ENCODE data around the gene TMEM170B. TPM values are rescaled to one million over a fixed set of nuclear protein-coding genes. Genes with fewer than 3 reads are reported as not detected.

The TMEM170B gene
- total RNA-seq, 2 donors from 2014 or later = 4.6 to 6.8 TPM

- Histone ChIP-seq H3K27ac (no peak overlapping the region), H3K27me3 (replicated peaks; ENCODE audit: insufficient read depth) (no peaks in the 10 kb centered on the region), H3K4me3 (no peak overlapping the region), H3K36me3 (no peaks in the 10 kb centered on the region), H3K4me1 (ENCODE audit: control insufficient read depth in 1 of 2, low read depth in 2 of 2) (peaks cover 23 to 52% of the 10 kb centered on the region in 2 donors), H3K9me3 (no peaks in the 10 kb centered on the region)
- no peak for ATAC-seq (ENCODE audit: insufficient number of reproducible peaks, low FRiP score, low read depth)
- TF ChIP-seq CTCF (IDR thresholded peaks at IDR 0.05) = no peak
- DNase-seq (ENCODE audit: low spot score) = no peak
Measured at GRCh38 chr6:11604215-11604614, 66.7 kb downstream of the TMEM170B start.

- Histone ChIP-seq H3K27me3 (replicated peaks; ENCODE audit: insufficient read depth) (no peaks in the 10 kb centered on the region), H3K4me3 (no peak overlapping the region), H3K4me1 (ENCODE audit: control insufficient read depth in 1 of 2, low read depth in 2 of 2) (peaks cover 30 to 57% of the 10 kb centered on the region in 2 donors), H3K9me3 (no peaks in the 10 kb centered on the region), H3K36me3 (no peaks in the 10 kb centered on the region), H3K27ac (peak overlapping the region in 1 of 2 donors; percentile 9)
- ATAC-seq (ENCODE audit: insufficient number of reproducible peaks, low FRiP score, low read depth) (no peak), DNase-seq (ENCODE audit: low spot score) (no peak)
- TF ChIP-seq CTCF (IDR thresholded peaks at IDR 0.05) = no peak
Measured at GRCh38 chr6:11604836-11605506, 67.4 kb downstream of the TMEM170B start.

GRCh38 chr6:11605507-11605905, 68.0 kb downstream of the TMEM170B start:
- peak overlapping the region in 1 of 2 donors; percentile 9 for H3K27ac ChIP-seq
- H3K9me3 ChIP-seq = no peaks in the 10 kb centered on the region
- H3K4me3 ChIP-seq = no peak overlapping the region
- peaks cover 31 to 57% of the 10 kb centered on the region in 2 donors for H3K4me1 ChIP-seq (ENCODE audit: control insufficient read depth in 1 of 2, low read depth in 2 of 2)
- H3K36me3 ChIP-seq = no peaks in the 10 kb centered on the region
- no peak for TF ChIP-seq CTCF (IDR thresholded peaks at IDR 0.05)
- ATAC-seq (ENCODE audit: insufficient number of reproducible peaks, low FRiP score, low read depth) = no peak
- no peaks in the 10 kb centered on the region for H3K27me3 ChIP-seq (replicated peaks; ENCODE audit: insufficient read depth)
- no peak for DNase-seq (ENCODE audit: low spot score)

- H3K27me3 ChIP-seq (replicated peaks; ENCODE audit: insufficient read depth) = no peaks in the 10 kb centered on the region
- peak overlapping the region; percentile 41 to 70 for H3K27ac ChIP-seq
- no peak overlapping the region for H3K4me3 ChIP-seq
- peaks cover 27 to 55% of the 10 kb centered on the region in 2 donors for H3K4me1 ChIP-seq (ENCODE audit: control insufficient read depth in 1 of 2, low read depth in 2 of 2)
- no peaks in the 10 kb centered on the region for H3K36me3 ChIP-seq
- DNase-seq (ENCODE audit: low spot score) (no peak), ATAC-seq (ENCODE audit: insufficient number of reproducible peaks, low FRiP score, low read depth) (no peak)
- no peak for TF ChIP-seq CTCF (IDR thresholded peaks at IDR 0.05)
- H3K9me3 ChIP-seq = no peaks in the 10 kb centered on the region
Measured at GRCh38 chr6:11606332-11606731, 68.8 kb downstream of the TMEM170B start.

- peaks cover 27 to 55% of the 10 kb centered on the region in 2 donors for H3K4me1 ChIP-seq (ENCODE audit: control insufficient read depth in 1 of 2, low read depth in 2 of 2)
- DNase-seq (ENCODE audit: low spot score) (no peak), ATAC-seq (ENCODE audit: insufficient number of reproducible peaks, low FRiP score, low read depth) (no peak)
- H3K36me3 ChIP-seq = no peaks in the 10 kb centered on the region
- H3K4me3 ChIP-seq = no peak overlapping the region
- TF ChIP-seq CTCF (IDR thresholded peaks at IDR 0.05) = no peak
- H3K9me3 ChIP-seq = no peaks in the 10 kb centered on the region
- H3K27me3 ChIP-seq (replicated peaks; ENCODE audit: insufficient read depth) = no peaks in the 10 kb centered on the region
- peak overlapping the region; percentile 41 to 70 for H3K27ac ChIP-seq
Measured at GRCh38 chr6:11607383-11607782, 69.8 kb downstream of the TMEM170B start.

Measured in thoracic aorta (tissue), 2 donors.